HG03108 (cell line): ENCODE data around the gene ANAPC2.

Source experiments
- ATAC-seq: cut with Tn5 transposase; IDR thresholded peaks from one replicate; pipeline ENCODE4 v1.9.1; 2021; ENCODE audit warnings: moderate library complexity; ENCODE audit not compliant: unreplicated experiment

Gene ANAPC2

GRCh38 chr9:137178201-137178938 lies 10.0 kb downstream of the ANAPC2 start:
- no peak for ATAC-seq

- ATAC-seq = no peak
These were observed 11.8 kb downstream of the ANAPC2 start for GRCh38 chr9:137176302-137177182.

GRCh38 chr9:137175345-137175961 lies 12.9 kb downstream of the ANAPC2 start:
- ATAC-seq = no peak

- no peak for ATAC-seq
These were observed 13.6 kb downstream of the ANAPC2 start for GRCh38 chr9:137174722-137175293.

DNA sequence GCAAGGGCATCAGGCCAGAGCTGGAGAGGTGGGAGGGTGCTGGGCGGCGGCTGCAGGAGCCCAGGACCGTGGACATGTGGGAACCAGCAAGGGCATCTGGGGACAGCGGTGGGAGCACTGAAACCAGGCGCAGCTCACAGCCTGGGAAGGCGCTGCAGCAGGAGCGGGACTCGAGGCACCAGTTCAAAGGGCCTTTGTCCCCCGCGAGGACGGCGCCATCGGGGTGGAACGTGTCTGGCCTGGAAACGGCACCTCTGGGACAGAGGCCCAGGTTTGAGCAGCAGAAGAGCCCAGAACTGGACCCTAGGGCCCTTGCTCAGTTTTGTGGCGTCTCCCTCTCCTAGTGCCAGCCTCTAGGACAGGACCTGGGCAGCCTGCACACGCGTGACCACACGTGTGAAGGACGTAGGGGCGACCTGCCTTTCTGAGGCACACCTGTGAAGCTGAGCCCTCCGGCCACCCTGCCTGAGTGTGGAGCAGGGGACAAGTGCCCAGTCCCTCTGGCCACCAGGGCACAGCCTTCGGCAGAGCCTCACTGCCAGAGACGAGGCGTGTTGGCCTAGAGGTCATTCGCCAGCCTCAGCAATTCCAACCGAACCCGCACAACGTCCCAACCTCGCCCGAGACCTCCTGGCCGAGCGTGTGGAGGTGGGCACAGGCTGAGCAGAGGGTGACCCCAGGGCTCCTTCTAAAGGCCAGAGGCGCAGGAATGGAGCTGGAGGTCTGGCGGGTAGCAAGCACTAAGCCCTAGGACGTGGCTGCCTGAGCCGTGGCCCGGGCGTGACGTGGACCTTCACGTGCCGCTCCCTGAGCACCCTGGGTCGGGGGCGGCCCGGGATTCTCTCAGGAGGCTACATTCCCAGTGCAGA lies 14.3 kb downstream of the ANAPC2 start:
- no peak for ATAC-seq

- no peak for ATAC-seq
These were observed 15.2 kb downstream of the ANAPC2 start for GRCh38 chr9:137172901-137173795.

DNA sequence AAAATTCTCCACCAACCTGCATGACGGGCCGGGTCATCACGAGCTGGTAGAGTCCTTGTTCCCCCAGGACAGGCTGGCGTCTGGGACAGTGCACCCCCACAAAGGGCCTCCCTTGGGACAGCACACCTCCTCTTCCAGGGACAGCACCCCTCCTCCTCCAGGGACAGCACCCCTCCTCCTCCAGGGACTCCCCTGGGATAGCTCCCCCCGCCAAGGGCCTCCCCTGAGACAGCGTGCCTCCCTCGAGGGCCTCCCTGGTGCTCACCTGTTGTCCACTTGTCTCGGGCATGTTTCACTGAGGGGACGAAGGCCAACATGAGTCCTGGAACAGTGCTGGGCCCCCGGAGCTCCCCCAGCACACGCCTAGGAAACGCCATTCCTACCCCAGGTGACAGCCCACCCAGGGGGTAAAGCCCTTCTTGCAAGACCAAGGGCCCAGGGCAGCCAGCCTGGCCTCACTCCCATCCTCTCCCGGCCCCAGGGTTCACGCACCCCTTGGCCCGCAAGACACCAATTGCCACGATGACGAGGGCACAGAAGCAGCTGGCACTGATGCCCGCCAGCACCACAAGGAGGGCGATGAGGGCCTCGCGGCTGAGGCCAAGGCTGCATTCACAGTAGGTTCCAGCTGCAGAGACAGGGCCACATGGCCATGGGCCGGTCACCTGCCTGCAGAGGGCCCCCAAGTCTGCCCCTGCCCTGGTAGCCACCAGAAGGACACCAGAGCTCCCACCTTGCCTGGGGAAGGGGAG lies 17.0 kb downstream of the ANAPC2 start:
- ATAC-seq = no peak

GRCh38 chr9:137170486-137171148 lies 17.7 kb downstream of the ANAPC2 start:
- no peak for ATAC-seq

DNA sequence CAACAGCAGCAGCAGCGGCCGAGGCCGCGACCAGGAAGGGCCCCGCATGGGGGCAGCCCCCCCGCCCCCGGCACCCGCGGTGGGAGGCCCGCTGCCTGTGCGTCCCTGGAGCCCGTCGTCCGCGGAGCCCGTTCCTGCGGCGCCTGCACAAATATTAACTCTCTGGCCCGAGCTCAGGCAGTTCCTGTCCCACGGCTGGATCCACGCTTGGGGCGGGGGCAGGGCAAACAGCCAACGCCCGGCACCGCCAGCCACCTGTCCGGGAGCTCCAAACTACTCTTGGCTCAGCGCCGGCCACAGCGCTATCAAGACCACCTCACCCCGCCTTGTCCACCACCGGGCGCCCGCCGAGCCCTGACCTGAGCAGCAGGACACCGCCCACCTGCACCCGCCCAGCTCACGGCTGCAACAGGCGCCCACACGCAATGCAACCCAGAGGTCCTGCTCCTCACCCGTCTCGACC lies 18.4 kb downstream of the ANAPC2 start, which contains the start of gene LRRC26:
Gene LRRC26, minus strand, starts transcription at position 156 of the 463 bp plus-strand sequence. Its CDS starts 108 bp downstream, at position 48.
- ATAC-seq = no peak

DNA sequence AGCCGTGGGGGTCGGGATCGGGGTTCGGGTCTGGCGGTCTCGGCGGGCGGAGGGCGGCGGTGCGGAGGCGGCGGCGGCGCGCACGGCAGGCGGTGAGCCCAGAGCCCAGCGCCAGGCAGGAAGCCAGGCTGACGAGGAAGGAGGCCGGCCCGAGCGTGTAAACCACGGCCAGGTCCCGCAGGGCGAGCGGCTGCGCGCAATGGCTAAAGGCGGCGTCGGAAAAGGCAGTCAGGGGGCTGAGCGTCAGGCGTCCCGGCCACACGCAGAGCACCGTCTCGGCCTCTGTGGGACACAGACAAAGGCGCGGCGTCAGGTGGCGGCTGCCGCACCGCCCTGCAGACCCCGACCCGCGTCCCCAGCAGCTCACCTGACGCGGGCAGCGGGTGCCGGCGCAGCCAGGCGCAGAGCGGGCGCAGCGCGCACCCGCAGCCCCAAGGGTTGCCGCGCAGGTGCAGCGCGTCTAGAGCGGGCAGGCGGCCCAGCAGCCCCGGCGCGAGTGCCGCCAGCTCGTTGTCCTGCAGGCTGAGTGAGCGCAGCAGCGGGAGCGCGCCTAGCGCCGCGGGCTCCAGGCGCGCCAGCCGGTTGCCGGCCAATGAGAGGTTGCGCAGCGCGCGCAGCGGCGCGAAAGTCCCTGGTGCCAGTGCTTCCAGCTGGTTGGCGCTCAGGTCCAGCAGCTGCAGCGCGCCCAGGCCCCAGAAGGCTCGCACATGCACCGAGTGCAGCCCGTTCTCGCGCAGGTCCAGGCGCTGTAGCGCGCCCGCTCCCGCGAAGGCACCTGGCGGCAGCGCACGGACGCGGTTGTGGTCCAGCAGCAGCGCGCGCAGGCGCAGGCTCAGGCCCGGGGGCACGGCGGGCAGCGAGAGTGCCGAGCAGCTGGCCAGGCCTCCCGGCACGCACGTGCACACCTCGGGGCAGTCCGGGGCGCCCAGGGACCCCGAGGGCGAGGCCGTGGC lies 19.2 kb downstream of the ANAPC2 start:
- no peak for ATAC-seq

DNA sequence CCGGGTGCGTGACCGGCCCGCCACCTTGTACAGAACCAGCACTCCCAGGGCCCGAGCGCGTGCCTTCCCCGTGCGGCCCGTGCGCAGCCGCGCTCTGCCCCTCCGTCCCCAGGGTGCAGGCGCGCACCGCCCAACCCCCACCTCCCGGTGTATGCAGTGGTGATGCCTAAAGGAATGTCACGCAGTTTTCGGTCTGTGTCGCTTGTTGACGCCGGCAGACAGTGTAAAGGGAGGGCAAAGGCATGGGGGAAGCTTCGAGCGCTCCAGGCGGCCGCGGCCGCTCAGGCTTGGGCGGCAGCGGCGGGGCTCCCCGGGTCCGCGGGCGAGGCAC lies 19.8 kb downstream of the ANAPC2 start:
- no peak for ATAC-seq

- no peak for ATAC-seq
These were observed 20.4 kb downstream of the ANAPC2 start for GRCh38 chr9:137167747-137168572.

GRCh38 chr9:137167277-137167746 lies 21.0 kb downstream of the ANAPC2 start:
- ATAC-seq = no peak

- no peak for ATAC-seq
These were observed 21.8 kb downstream of the ANAPC2 start for GRCh38 chr9:137166380-137167229.

GRCh38 chr9:137165250-137165836 lies 23.0 kb downstream of the ANAPC2 start:
- no peak for ATAC-seq
